Motor neuron (in vitro differentiated cells): ENCODE results near the gene YAP1. TPM values are rescaled to one million over a fixed set of nuclear protein-coding genes. Genes with fewer than 3 reads are reported as not detected.
"Not testable (repeated sequence)": the region's sequence is repeated elsewhere in the genome, so short reads cannot be mapped to it uniquely, and the experiment has no call there.

Experiments used
- ATAC-seq, 8 experiments: fragments of 200-7000 bp; cut with Tn5 transposase; replicated peaks in 6 of 8; 2 replicates each; pipeline ENCODE4 v1.8.0; 2021; ENCODE audit warnings: mild to moderate bottlenecking in 8 of 8, moderate library complexity in 8 of 8
- H3K27ac ChIP-seq, 2 donors: fragments of 250-450 bp; sonication (Bioruptor Pico); 2 replicates each; pipeline ENCODE4 v1.9.0; 2021; ENCODE audit warnings: antibody characterized with exemption in 2 of 2, mild to moderate bottlenecking in 2 of 2, moderate library complexity in 1 of 2
- H3K4me1 ChIP-seq, 2 donors: fragments of 250-450 bp; sonication (Bioruptor Pico); replicated peaks in 1 of 2; 2 replicates each; pipeline ENCODE4 v1.6.1; 2021; ENCODE audit warnings: antibody characterized with exemption in 2 of 2, mild to moderate bottlenecking in 2 of 2, moderate library complexity in 1 of 2
- H3K4me3 ChIP-seq, 5 donors: fragments of 250-450 bp; sonication (Bioruptor Pico); 2 replicates each; pipeline ENCODE4 v1.9.0; 2021; ENCODE audit warnings: antibody characterized with exemption in 5 of 5, mild to moderate bottlenecking in 5 of 5, moderate library complexity in 4 of 5
- WGBS, 10 experiments: fragments of 450-650 bp; shearing (Covaris generic); methylation state at CpG; one replicate each; pipeline ENCODE4 v1.0.0; 2022; 5-methylcytosine and 5-hydroxymethylcytosine counted together
- in situ Hi-C, 9 experiments: fragments of 400-800 bp; cut with MboI; loops; one replicate each; pipeline ENCODE4 v1.15.0; 2021; ENCODE audit warnings: low sequenced_read_pairs in 9 of 9, low pct_unique_long_range_greater_than_20kb in 2 of 9; ENCODE audit not compliant: unreplicated experiment in 9 of 9
- total RNA-seq, 8 experiments: library from RNA; unstranded; fragments of 300-600 nt; gene quantifications; 2 replicates each; pipeline versions ENCODE4 v1.2.3 to v1.2.4, GENCODE V29; 2022

The YAP1 gene
- total RNA-seq, 8 experiments from 2014 or later = 13.4 to 83.0 (median 43.5) TPM

GRCh38 chr11:102197670-102198139 lies 87.5 kb downstream of the YAP1 start:
- H3K4me1 ChIP-seq = peaks cover 3 to 27% of the 10 kb centered on the region in 2 donors
- peak overlapping the region; percentile 21 to 41 for H3K27ac ChIP-seq

GRCh38 chr11:102199673-102200072 lies 89.4 kb downstream of the YAP1 start:
- Histone ChIP-seq H3K27ac (no peak overlapping the region), H3K4me1 (peaks cover 3 to 27% of the 10 kb centered on the region in 2 donors), H3K4me3 (no peak overlapping the region)
- no peak for ATAC-seq
- 80 to 100% (median 100%) methylated on average over 1 to 2 of the region's 2 CpGs; no CpG with 5 or more reads in 5 of the 10 experiments for WGBS, 10 experiments
- in situ Hi-C loops = loop anchor here in 1 of 9 experiments (25.0 kb wide), 1 partner anchor 88 kb away; no protein-coding TSS in a partner anchor

More at GRCh38 chr11:102197670-102198139, 87.5 kb downstream of the YAP1 start:
- 0 to 96% (median 8%) methylated on average over 1 to 2 of the region's 2 CpGs; no CpG with 5 or more reads in 3 of the 10 experiments for WGBS, 10 experiments
- peak in 5 of 8 experiments; percentile 70 to 89 (median 77) for ATAC-seq
- in situ Hi-C loops = loop anchor here in 1 of 9 experiments (25.0 kb wide), 1 partner anchor 90 kb away; no protein-coding TSS in a partner anchor
- no peak overlapping the region for H3K4me3 ChIP-seq

GRCh38 chr11:102200325-102200724 lies 90.1 kb downstream of the YAP1 start:
- 80 to 100% (median 95%) methylated on average over 1 to 5 of the region's 5 CpGs; no CpG with 5 or more reads in 2 of the 10 experiments for WGBS, 10 experiments
- in situ Hi-C loops, H3K4me3 ChIP-seq, ATAC-seq, H3K27ac ChIP-seq: not testable (repeated sequence)
- peaks cover 3 to 27% of the 10 kb centered on the region in 2 donors for H3K4me1 ChIP-seq

- no peak for ATAC-seq
- Histone ChIP-seq H3K27ac (no peak overlapping the region), H3K4me1 (peaks cover 2 to 22% of the 10 kb centered on the region in 2 donors), H3K4me3 (no peak overlapping the region)
- in situ Hi-C loops = no loop called here
- 88 to 100% (median 100%) methylated on average over 1 to 2 of the region's 2 CpGs for WGBS, 10 experiments
Observed at GRCh38 chr11:102201776-102202175, 91.5 kb downstream of the YAP1 start.

- H3K4me3 ChIP-seq = no peak overlapping the region
- 34 to 100% (median 69%) methylated on average over 1 to 3 of the region's 3 CpGs; no CpG with 5 or more reads in 2 of the 10 experiments for WGBS, 10 experiments
- H3K4me1 ChIP-seq = peaks cover 0 to 10% of the 10 kb centered on the region in 2 donors
- H3K27ac ChIP-seq = no peak overlapping the region
- no peak for ATAC-seq
- in situ Hi-C loops = no loop called here
Observed at GRCh38 chr11:102202972-102203371, 92.7 kb downstream of the YAP1 start.

- no peak for ATAC-seq
- Histone ChIP-seq H3K27ac (no peak overlapping the region), H3K4me3 (no peak overlapping the region), H3K4me1 (no peaks in the 10 kb centered on the region)
- 29 to 100% (median 50%) methylated on average over 1 to 2 of the region's 2 CpGs; no CpG with 5 or more reads in 5 of the 10 experiments for WGBS, 10 experiments
- in situ Hi-C loops = no loop called here
Observed at GRCh38 chr11:102204174-102204573, 93.9 kb downstream of the YAP1 start.

- in situ Hi-C loops = no loop called here
- Histone ChIP-seq H3K27ac (no peak overlapping the region), H3K4me1 (no peaks in the 10 kb centered on the region), H3K4me3 (no peak overlapping the region)
- WGBS, 10 experiments = 50 to 100% (median 81%) methylated on average over 1 to 4 of the region's 4 CpGs; no CpG with 5 or more reads in 4 of the 10 experiments
- ATAC-seq = no peak
Observed at GRCh38 chr11:102205805-102206204, 95.6 kb downstream of the YAP1 start.

GRCh38 chr11:102208835-102209234 lies 98.6 kb downstream of the YAP1 start:
- WGBS, 10 experiments = 17 to 100% (median 89%) methylated on average over 1 to 2 of the region's 2 CpGs
- no peak overlapping the region for H3K4me3 ChIP-seq
- in situ Hi-C loops = no loop called here
- no peaks in the 10 kb centered on the region for H3K4me1 ChIP-seq
- no peak overlapping the region for H3K27ac ChIP-seq
- ATAC-seq = no peak

GRCh38 chr11:102214623-102215022 lies 104.4 kb downstream of the YAP1 start:
- in situ Hi-C loops = no loop called here
- H3K4me1 ChIP-seq = no peaks in the 10 kb centered on the region
- no peak overlapping the region for H3K4me3 ChIP-seq
- no peak overlapping the region for H3K27ac ChIP-seq
- no peak for ATAC-seq

GRCh38 chr11:102216433-102217075 lies 106.3 kb downstream of the YAP1 start:
- no peak overlapping the region for H3K27ac ChIP-seq
- WGBS, 10 experiments = 64 to 100% (median 96%) methylated on average over 1 to 2 of the region's 2 CpGs; no CpG with 5 or more reads in 2 of the 10 experiments

GRCh38 chr11:102220728-102221467 lies 110.7 kb downstream of the YAP1 start:
- WGBS, 10 experiments = 79 to 100% (median 97%) methylated on average over 1 to 7 of the region's 7 CpGs

More at GRCh38 chr11:102216433-102217075, 106.3 kb downstream of the YAP1 start:
- Histone ChIP-seq H3K4me3 (no peak overlapping the region), H3K4me1 (no peaks in the 10 kb centered on the region)
- no peak for ATAC-seq
- in situ Hi-C loops = no loop called here

GRCh38 chr11:102223859-102224258 lies 113.6 kb downstream of the YAP1 start:
- in situ Hi-C loops = no loop called here
- WGBS, 10 experiments = 64 to 100% (median 83%) methylated on average over 1 to 2 of the region's 2 CpGs; no CpG with 5 or more reads in 1 of the 10 experiments
- Histone ChIP-seq H3K4me3 (no peak overlapping the region), H3K27ac (no peak overlapping the region), H3K4me1 (no peaks in the 10 kb centered on the region)
- ATAC-seq = no peak

More at GRCh38 chr11:102220728-102221467, 110.7 kb downstream of the YAP1 start:
- ATAC-seq = no peak
- Histone ChIP-seq H3K4me1 (no peaks in the 10 kb centered on the region), H3K27ac (no peak overlapping the region), H3K4me3 (no peak overlapping the region)
- in situ Hi-C loops = no loop called here
